Stimulated activated naive CD8-positive, alpha-beta T cell treated with anti-CD3 and anti-CD28 coated beads, Interleukin-15, Interleukin-2, amounts not matched to agents 100 ng/mL and 50 ng/mL, for 24 hours (primary cell): Measurements from ENCODE around the gene VAT1L.

Experiments used
- H3K27ac Mint-ChIP-seq: one replicate; pipeline ENCODE4 v1.8.0; 2021; ENCODE audit warnings: mild to moderate bottlenecking, mixed read lengths
- H3K27me3 Mint-ChIP-seq: one replicate; pipeline ENCODE4 v1.8.0; 2021; ENCODE audit warnings: mixed read lengths
- H3K36me3 Mint-ChIP-seq: one replicate; pipeline ENCODE4 v1.8.0; 2021; ENCODE audit warnings: low read depth, mixed read lengths
- H3K4me1 Mint-ChIP-seq: one replicate; pipeline ENCODE4 v1.8.0; 2021; ENCODE audit warnings: low read depth, mixed read lengths
- H3K4me3 Mint-ChIP-seq: one replicate; pipeline ENCODE4 v1.8.0; 2021; ENCODE audit warnings: mild to moderate bottlenecking, mixed read lengths
- H3K9me3 Mint-ChIP-seq: one replicate; pipeline ENCODE4 v1.8.0; 2021; ENCODE audit warnings: mixed read lengths

VAT1L gene

DNA sequence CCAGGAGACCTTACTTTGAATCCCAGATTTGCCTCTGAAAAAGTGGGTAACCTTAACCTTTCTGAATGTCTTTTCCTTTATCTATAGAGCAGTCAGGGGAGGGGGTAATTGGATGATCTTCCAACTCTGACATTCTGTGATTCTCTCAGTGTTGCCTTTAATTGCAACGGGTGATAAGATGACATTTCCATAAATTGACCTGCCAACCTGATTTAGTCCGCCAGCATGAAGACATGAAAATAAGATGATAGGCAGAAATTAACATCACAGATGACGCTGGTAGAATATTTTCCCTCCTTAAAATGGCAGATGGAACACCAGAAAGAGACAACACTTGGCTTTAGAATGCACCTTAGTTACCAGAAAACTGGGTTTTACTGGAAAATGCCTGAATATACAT is 72.6 kb downstream of the VAT1L start:
- no peaks in the 10 kb centered on the region for H3K36me3 Mint-ChIP-seq
- H3K27ac Mint-ChIP-seq = no peak overlapping the region
- H3K27me3 Mint-ChIP-seq = peaks cover 8% of the 10 kb centered on the region
- no peaks in the 10 kb centered on the region for H3K4me1 Mint-ChIP-seq
- H3K9me3 Mint-ChIP-seq = no peaks in the 10 kb centered on the region
- no peak overlapping the region for H3K4me3 Mint-ChIP-seq

GRCh38 chr16:77863250-77863649 is 74.9 kb downstream of the VAT1L start:
- Mint-ChIP-seq H3K27ac (no peak overlapping the region), H3K27me3 (peaks cover 8% of the 10 kb centered on the region), H3K4me3 (no peak overlapping the region), H3K4me1 (peaks cover 3% of the 10 kb centered on the region), H3K36me3 (no peaks in the 10 kb centered on the region), H3K9me3 (no peaks in the 10 kb centered on the region)

GRCh38 chr16:77866752-77867151 is 78.4 kb downstream of the VAT1L start:
- Mint-ChIP-seq H3K27ac (no peak overlapping the region), H3K9me3 (no peaks in the 10 kb centered on the region), H3K4me3 (no peak overlapping the region), H3K36me3 (no peaks in the 10 kb centered on the region), H3K27me3 (peaks cover 8% of the 10 kb centered on the region), H3K4me1 (peaks cover 5% of the 10 kb centered on the region)

- Mint-ChIP-seq H3K4me1 (peaks cover 5% of the 10 kb centered on the region), H3K27me3 (peaks cover 8% of the 10 kb centered on the region), H3K27ac (no peak overlapping the region), H3K36me3 (no peaks in the 10 kb centered on the region), H3K9me3 (no peaks in the 10 kb centered on the region), H3K4me3 (no peak overlapping the region)
These were observed 79.7 kb downstream of the VAT1L start for GRCh38 chr16:77868052-77868451.

DNA sequence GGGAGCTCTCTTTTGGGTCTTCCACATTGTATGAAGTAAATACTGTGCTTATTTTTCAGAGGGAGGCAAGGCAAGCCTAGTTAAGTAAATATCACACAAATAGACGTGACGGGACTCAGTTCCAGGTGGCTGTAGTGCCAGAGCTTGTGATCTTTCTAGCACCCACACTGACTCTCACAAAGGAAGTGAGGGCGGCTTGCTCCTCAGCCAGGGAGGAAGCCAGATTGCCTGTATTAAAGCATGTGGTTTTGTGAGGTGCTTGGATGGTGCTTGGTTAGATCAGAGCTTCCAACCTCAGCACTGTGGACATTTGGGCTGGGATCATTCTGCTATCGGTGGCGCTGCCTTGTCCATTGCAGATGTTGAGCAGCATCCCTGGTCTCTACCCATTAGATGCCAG is 80.1 kb downstream of the VAT1L start:
- no peaks in the 10 kb centered on the region for H3K9me3 Mint-ChIP-seq
- peaks cover 5% of the 10 kb centered on the region for H3K4me1 Mint-ChIP-seq
- H3K27me3 Mint-ChIP-seq = peaks cover 8% of the 10 kb centered on the region
- no peak overlapping the region for H3K27ac Mint-ChIP-seq
- H3K4me3 Mint-ChIP-seq = no peak overlapping the region
- no peaks in the 10 kb centered on the region for H3K36me3 Mint-ChIP-seq

DNA sequence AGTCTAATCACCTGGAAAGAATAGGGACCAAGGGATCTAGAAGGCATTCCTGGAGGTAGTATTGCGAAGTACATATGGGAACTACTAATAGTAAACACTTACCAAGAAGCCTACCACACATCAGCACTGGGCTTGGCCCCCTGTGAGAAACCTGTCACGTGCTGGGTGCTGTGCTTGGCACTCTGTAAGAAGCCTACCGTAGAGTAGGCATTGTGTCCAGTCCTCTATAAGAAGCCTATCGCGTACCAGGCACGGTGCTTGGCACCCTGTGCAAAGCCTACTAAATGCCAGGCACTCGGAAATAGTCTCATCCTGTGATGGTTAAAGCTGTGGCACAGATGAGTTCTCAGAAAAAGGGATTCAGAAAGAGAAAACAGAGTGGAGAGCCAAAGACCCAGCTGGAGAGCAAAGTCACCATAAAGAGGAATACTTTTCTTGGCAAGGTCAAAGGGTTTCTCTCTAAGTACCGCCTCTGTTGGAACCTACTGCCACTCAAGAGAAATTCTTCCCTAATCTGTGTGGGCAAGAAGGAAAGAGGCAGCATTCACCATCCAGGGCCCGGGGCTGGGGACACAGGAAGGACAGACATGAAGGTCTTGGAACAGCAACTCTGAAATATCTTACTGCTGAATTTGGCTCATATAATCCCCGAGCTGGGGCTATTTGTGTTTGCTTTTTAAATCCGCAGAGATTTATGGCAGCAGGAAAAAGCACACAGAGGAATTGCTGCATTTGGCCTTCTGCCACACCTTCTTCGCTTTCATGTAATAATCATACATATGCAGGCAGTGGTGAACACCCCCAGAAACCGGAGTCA is 81.8 kb downstream of the VAT1L start:
- H3K9me3 Mint-ChIP-seq = no peaks in the 10 kb centered on the region
- H3K4me3 Mint-ChIP-seq = no peak overlapping the region
- no peaks in the 10 kb centered on the region for H3K36me3 Mint-ChIP-seq
- H3K4me1 Mint-ChIP-seq = peaks cover 5% of the 10 kb centered on the region
- H3K27ac Mint-ChIP-seq = no peak overlapping the region
- H3K27me3 Mint-ChIP-seq = peaks cover 3% of the 10 kb centered on the region

- Mint-ChIP-seq H3K4me3 (no peak overlapping the region), H3K36me3 (no peaks in the 10 kb centered on the region), H3K9me3 (no peaks in the 10 kb centered on the region), H3K4me1 (peaks cover 5% of the 10 kb centered on the region), H3K27me3 (no peaks in the 10 kb centered on the region), H3K27ac (no peak overlapping the region)
These were observed 83.6 kb downstream of the VAT1L start for GRCh38 chr16:77871932-77872331.

DNA sequence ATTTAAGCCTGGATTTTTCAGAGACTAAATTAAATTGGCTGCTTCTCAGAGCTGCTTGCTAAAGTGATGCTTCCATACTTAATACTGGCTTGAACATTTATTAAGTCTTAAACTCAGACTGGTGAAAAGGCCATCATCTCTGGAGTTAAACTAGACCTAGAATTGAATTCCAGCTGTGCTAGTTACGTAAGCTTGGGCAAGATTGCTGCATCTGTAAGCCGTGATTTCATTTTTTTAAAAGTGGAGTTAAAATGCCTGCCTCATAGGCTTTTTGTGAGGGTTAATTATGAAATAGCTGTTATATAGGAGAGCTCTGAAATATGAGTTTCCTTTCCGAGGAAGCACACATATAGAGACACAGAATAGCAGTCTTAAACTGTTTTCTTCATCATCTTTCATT is 84.7 kb downstream of the VAT1L start:
- Mint-ChIP-seq H3K4me3 (no peak overlapping the region), H3K9me3 (no peaks in the 10 kb centered on the region), H3K36me3 (no peaks in the 10 kb centered on the region), H3K27me3 (no peaks in the 10 kb centered on the region), H3K4me1 (peaks cover 4% of the 10 kb centered on the region), H3K27ac (no peak overlapping the region)

GRCh38 chr16:77874347-77874746 is 86.0 kb downstream of the VAT1L start:
- H3K9me3 Mint-ChIP-seq = no peaks in the 10 kb centered on the region
- no peaks in the 10 kb centered on the region for H3K27me3 Mint-ChIP-seq
- no peak overlapping the region for H3K27ac Mint-ChIP-seq
- H3K4me1 Mint-ChIP-seq = no peaks in the 10 kb centered on the region
- no peaks in the 10 kb centered on the region for H3K36me3 Mint-ChIP-seq
- no peak overlapping the region for H3K4me3 Mint-ChIP-seq

DNA sequence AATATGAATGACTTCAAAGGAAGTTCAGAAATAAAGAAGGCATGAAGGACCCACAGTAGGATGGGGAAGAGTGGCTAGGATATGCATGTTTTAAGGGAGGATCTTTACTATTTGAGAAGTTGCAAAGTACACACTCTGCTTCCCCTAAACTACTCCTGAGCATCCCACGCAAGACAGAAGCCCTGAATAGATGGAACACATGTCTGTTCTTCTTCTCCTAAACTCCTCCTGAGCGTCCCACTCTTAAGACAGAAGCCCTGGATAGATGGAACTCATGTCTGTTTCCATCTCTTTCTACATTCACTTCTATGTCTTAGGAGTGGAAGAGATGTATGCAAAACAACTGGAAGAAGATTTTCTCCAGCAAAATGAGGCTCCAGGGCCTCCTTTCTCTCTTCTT is 88.4 kb downstream of the VAT1L start:
- Mint-ChIP-seq H3K27me3 (no peaks in the 10 kb centered on the region), H3K27ac (no peak overlapping the region)

DNA sequence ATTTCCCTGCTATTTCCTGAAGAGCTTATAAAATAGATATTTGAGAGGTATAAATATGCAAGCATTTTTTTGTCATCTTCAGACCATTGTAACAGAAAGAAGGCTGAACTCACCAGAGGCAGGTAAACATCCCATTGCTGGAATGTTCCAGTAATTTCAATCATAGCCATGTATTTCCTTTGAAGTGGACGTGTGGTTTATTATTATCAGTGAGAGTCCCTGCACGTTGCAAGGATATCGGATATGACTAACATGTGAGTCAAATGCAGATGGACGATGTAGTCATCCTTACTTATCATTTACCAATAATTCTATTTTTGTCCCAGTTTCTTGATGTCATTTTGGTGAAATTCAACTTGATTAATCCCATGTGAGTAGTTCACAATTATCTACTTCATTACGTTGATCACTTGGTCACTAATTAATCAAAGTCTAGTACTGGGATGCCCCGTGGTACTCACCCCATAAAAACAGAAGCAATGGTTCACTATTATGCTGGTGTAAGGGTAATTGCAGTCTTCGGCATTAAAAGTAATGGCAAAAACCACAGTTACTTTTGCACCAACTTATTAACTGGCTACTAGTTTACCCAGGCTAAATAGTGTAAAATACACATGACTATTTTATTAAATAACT is 89.5 kb downstream of the VAT1L start:
- no peaks in the 10 kb centered on the region for H3K36me3 Mint-ChIP-seq
- no peaks in the 10 kb centered on the region for H3K9me3 Mint-ChIP-seq
- H3K4me1 Mint-ChIP-seq = no peaks in the 10 kb centered on the region
- no peak overlapping the region for H3K4me3 Mint-ChIP-seq
- H3K27me3 Mint-ChIP-seq = no peaks in the 10 kb centered on the region
- H3K27ac Mint-ChIP-seq = no peak overlapping the region

More for the DNA sequence above, 88.4 kb downstream of the VAT1L start:
- Mint-ChIP-seq H3K4me3 (no peak overlapping the region), H3K36me3 (no peaks in the 10 kb centered on the region), H3K4me1 (no peaks in the 10 kb centered on the region), H3K9me3 (no peaks in the 10 kb centered on the region)

GRCh38 chr16:77881355-77882030 is 93.1 kb downstream of the VAT1L start:
- no peaks in the 10 kb centered on the region for H3K36me3 Mint-ChIP-seq
- H3K27me3 Mint-ChIP-seq = peaks cover 4% of the 10 kb centered on the region
- H3K4me3 Mint-ChIP-seq = no peak overlapping the region
- H3K4me1 Mint-ChIP-seq = no peaks in the 10 kb centered on the region
- H3K9me3 Mint-ChIP-seq = no peaks in the 10 kb centered on the region
- H3K27ac Mint-ChIP-seq = no peak overlapping the region

- H3K36me3 Mint-ChIP-seq = no peaks in the 10 kb centered on the region
- H3K9me3 Mint-ChIP-seq = no peaks in the 10 kb centered on the region
- peaks cover 4% of the 10 kb centered on the region for H3K27me3 Mint-ChIP-seq
- no peaks in the 10 kb centered on the region for H3K4me1 Mint-ChIP-seq
- H3K4me3 Mint-ChIP-seq = no peak overlapping the region
- no peak overlapping the region for H3K27ac Mint-ChIP-seq
These were observed 94.0 kb downstream of the VAT1L start for GRCh38 chr16:77882358-77882757.

DNA sequence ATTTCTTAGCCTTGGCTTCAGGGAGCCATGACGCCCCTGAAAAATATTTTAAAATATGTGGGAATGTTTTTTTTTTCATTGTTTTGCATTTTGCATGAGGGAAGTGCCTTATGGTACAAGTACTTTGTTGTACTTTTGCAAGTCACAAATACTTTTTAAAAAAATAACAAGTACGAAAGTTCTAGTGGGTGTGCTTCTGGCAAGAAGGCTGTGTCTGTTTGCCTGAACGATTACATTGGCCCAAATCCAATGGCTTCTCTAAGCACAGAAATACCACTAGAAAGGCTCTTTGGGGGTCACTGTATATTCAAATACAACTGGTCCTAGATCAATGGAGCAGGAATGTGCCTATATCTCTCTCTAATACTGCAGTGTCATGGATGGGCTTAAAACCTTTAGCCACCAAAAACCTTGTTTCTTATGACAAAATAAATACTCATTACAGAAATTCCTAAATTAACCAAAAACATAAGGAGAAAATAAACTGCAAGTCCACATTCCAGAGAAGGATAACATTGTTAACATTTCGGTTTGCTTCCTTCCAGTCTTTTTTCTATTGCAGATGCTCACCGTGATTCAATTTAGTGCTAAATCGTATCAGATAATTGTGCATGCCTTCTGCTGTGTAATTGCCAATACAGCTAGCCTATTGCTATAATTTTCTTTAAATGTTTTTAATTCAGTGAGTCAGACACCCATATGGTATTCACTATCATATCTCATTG is 97.4 kb downstream of the VAT1L start:
- H3K9me3 Mint-ChIP-seq = no peaks in the 10 kb centered on the region
- no peaks in the 10 kb centered on the region for H3K36me3 Mint-ChIP-seq
- no peaks in the 10 kb centered on the region for H3K4me1 Mint-ChIP-seq
- no peak overlapping the region for H3K27ac Mint-ChIP-seq
- H3K4me3 Mint-ChIP-seq = no peak overlapping the region
- peaks cover 9% of the 10 kb centered on the region for H3K27me3 Mint-ChIP-seq

DNA sequence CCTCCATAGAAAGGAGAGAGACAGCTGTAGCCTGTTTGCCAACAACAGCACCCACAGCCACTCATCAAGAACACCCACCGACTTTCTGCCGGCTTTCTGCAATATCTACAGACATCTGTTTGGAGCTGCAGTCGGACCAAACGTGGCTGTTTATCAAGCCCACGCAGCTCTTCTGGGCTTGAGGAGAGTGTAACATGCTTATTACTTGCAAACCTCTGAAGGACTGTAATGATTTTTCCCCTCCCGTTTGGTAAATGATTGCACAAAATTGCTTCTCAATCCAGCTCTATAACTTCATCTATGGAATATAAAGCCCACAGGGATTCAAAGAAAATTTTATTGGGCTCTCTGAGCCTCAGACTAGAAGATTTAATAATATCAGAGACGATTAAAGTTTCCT is 100.5 kb downstream of the VAT1L start:
- no peaks in the 10 kb centered on the region for H3K9me3 Mint-ChIP-seq
- H3K27ac Mint-ChIP-seq = no peak overlapping the region
- H3K4me1 Mint-ChIP-seq = no peaks in the 10 kb centered on the region
- peaks cover 5% of the 10 kb centered on the region for H3K27me3 Mint-ChIP-seq
- H3K4me3 Mint-ChIP-seq = no peak overlapping the region
- no peaks in the 10 kb centered on the region for H3K36me3 Mint-ChIP-seq
